CD4-positive, alpha-beta T cell treated with Interleukin-2 at 100 ng/mL for 4 hours (primary cell): Measurements from ENCODE around the gene ASPHD2.
A peak's percentile ranks its signal among the peaks of the same experiment; 100 is the strongest.
"Not testable (repeated sequence)": the region's sequence is repeated elsewhere in the genome, so short reads cannot be mapped to it uniquely, and the experiment has no call there.

Experiments
- DNase-seq: peaks from one replicate; pipeline ENCODE4 v3.0.0-alpha.2; 2020; ENCODE audit warnings: low spot score

The ASPHD2 gene

GRCh38 chr22:26416670-26417276 lies 12.3 kb upstream of the ASPHD2 start:
- no peak for DNase-seq

- no peak for DNase-seq
These were observed 11.7 kb upstream of the ASPHD2 start for GRCh38 chr22:26417406-26417805.

DNA sequence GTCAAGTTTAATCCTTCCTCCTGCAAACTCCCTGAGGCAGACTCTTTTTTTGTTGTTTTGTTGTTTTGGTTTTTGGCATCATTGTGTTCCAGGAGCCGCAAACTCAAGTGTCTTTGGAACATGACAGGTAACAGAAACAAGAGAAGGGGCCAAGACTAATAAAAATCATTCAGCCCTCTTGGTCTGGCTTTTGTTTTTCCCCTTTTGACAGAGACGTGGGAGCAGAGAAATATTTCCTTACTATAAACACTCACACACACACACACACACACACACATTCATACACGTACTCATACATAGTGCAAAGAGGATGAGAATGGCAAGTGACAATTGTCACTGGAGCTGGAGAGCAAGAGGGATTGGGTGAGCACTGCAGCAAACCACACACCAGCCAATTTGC lies 10.4 kb upstream of the ASPHD2 start:
- DNase-seq, result no peak

DNA sequence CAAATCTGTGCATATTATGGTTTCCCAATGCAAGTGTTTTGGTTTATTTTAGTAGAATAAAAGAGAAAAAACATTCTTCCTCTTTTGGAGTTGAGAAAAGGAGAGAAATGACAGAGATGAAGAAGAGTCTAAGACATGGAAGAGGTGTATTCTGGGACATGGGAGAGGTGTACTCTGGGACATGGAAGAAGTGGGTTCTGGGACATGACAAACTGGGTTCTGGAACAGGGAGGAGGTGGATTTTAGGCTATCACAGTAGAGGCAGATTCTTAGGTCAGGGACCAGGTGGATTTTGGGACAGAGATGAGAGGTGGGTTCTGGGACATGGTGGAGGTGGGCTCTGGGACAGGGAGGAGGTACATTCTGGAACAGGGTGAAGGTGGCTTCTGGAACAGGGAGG lies 2.1 kb upstream of the ASPHD2 start:
- no peak for DNase-seq

GRCh38 chr22:26429458-26430286 lies 612 bp downstream of the ASPHD2 start:
- DNase-seq, result no peak

DNA sequence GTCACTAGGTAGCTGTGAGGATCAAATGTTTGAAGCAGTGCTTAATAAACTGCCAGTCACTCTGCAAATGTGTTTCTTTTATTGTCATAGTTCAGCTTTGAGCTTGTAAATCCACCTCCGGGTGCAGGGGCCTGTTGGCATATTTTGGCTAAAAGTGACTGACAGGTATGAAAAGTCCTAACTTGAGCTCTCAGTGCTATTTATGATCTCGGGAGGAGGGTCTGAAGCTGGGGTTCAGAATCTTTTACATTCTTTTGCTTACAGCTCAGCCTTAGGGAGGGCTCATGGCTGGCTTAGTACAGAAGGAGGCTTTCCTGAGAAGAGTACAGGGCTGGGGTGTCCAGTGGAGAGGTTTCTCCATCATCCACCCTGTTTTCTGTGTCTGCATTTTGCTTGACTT lies 1.5 kb downstream of the ASPHD2 start:
- DNase-seq, result no peak

- DNase-seq, result peak; percentile 14
These were observed 2.4 kb downstream of the ASPHD2 start for GRCh38 chr22:26431261-26431995.

DNA sequence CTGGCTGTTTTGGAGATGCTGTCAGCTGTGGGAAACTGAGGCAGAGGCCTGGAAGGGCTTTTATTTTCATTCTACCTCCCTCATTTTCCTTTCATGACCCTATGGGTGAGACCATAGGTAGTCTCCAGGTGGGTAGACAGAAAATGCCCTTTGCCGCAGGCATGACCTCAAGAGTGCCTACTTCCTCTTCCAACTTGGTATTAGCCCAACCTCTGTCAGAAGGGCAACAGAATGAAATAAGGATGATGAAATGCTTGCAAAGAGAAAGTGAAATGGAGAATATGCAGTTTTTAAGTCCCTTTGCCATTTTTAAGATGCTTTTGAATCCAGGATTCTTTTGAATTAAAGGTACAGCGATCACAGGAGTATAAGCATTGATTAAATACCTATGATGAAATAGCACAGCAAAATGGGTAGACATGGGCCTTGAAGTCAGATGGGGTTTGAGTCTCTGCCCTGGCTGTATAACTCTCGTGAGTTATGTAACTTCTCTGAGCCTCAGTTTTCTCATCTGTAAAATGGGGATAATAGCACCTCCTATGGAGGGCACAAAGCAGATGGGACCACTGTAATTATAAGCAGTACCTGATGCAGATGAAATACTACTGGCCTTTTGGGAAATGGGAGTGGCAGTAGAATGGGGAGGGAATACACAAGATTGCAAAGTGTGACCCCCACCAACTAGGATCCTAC lies 3.7 kb downstream of the ASPHD2 start:
- DNase-seq, result no peak

GRCh38 chr22:26433805-26434204 lies 4.7 kb downstream of the ASPHD2 start:
- no peak for DNase-seq

DNA sequence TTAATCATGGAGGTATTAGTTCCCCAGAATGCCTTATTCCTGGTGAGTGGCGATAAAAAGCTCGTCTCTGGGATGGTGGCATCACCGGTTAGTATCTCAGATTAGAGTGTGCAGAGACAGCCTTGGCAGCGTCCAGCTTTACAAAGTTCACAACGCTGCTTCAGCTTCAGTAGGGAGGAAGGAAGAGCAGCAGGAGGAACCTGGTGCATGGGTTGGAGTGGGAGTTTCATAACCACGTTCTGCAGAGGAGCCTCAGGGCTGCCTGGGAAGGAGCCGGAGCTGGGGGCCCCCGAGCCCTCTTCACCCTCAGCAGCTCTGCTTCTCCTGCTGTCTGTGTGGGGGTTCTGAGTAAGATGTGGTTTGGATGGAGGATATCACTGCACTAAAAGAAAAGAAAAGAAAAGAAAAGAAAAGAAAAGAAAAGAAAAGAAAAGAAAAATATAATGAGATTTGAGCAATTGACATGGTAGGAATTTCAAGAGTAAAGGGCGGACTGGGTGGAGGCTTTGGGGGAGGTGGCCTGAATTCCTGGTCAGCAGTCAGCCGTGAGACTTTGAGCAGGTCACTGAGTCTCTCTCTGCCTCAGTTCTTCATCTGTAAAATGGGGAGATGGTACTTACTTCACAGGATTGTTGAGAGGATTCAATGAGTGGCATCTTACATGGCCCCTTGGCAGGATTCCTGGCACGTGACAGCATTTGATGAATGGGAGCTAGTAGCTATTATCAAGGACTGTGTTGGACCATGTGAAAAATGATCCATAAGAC lies 6.5 kb downstream of the ASPHD2 start:
- DNase-seq, result no peak

DNA sequence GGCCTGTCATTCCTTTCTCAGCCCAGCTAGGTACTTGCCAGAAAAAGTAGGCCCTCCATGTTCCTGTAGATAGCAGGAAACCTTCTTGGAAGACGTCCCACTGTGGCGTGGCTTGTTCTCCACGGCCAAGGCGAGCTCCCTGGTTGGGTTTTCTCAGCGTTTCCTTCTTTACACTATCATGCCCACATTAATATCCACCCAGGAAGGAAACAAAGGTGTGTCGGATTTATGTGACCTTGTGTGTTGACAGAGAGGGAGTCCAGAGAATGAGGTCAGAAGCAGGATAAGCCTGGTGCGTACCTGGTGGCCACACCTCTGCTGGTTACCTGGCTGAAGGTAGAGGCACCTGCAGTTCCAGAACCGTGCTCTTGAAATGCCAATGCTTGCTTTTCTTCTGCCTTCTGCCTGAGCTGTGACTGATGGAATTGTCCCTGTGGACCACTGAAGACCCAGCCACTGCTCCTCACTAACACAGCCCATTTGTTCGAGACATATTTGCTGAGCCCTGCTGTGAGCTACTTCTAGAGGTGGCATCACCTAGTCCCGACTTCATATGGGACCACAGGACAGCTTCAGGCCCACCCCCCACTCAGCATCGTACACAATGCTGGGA lies 7.9 kb downstream of the ASPHD2 start:
- DNase-seq, result no peak

- DNase-seq, result no peak
These were observed 8.8 kb downstream of the ASPHD2 start for GRCh38 chr22:26437694-26438392.

DNA sequence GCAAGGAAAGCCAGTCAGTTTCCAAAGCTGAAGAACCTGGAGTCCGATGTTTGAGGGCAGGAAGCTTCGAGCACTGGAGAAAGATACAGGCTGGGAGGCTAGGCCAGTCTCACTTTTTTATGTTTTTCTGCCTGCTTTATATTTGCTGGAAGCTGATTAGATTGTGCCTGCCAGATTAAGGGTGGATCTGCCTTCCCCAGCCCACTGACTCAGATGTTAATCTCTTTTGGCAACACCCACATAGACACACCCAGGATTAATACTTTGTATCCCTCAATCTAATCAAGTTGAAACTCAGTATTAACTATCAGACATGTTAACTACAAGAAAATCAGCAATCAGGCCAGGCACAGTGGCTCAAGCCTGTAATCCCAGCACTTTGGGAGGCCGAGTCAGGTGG lies 9.7 kb downstream of the ASPHD2 start:
- not testable (repeated sequence) for DNase-seq

DNA sequence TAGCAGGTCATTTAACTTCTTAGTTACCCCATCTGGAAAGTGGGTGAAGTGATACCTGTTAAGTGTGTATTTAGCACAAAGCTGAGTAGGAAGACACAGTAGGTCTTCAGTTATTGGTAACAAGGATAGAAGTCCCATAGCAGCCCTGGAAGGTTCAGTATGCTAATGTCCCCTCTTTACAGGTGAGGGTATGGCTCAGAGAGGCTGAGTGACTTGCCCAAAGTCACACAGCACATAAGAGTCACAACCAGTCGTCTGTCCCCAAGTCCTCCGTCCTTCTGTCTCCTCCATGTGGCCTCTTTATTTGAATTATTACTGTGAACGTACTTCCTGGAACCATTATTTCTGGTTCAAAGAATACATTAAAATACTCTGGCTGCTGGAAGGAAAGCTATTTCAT lies 10.5 kb downstream of the ASPHD2 start:
- no peak for DNase-seq

DNA sequence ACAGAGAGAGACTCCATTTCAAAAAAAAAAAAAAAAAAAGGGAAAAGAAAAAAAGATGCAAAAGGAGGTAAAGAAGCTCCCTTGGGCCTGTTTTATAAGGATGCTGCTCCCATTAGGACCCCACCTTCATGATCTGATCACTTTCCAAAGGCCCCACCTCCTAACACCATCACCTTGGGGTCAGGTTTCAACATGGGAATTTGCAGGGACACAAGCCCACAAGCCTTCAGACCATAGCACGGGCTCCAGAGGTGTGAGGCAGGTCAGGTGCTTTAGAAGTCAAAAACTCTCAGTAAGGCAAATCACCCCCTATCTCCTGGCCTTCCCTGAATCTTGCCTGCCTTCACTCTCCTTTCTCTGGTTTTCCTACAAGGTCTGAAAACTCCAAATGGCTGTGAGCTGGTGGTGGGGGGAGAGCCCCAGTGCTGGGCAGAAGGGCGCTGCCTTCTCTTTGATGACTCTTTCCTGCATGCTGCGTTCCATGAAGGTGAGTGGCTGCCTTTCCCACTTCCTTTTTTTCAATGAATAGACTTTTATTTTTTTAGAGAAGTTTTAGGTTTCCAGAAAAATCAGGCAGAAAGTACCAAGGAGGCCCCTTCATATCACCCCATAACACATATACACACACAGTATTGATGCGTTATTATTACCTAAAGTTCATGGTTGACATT lies 13.2 kb downstream of the ASPHD2 start:
- DNase-seq, result no peak

GRCh38 chr22:26443901-26444690 lies 15.0 kb downstream of the ASPHD2 start:
- no peak for DNase-seq

DNA sequence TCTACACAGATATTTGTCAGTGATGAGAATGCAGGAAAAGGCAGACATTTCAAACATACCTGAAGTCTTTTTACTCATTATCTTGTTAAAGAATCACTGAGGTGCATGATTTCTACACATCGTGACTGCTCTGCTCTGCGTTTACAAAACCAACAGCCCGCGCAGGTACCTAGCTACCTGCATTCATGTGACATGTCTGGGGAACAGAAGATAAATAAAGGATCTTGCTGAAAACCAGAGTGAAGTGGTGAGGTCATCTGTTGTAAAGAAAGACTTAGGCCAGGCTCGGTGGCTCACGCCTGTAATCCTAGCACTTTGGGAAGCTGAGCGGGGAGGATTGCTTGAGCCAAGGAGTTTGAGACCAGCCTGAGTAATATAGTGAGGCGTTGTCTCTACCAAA lies 15.7 kb downstream of the ASPHD2 start:
- no peak for DNase-seq

GRCh38 chr22:26445577-26446275 lies 16.7 kb downstream of the ASPHD2 start:
- no peak for DNase-seq
